GM19438 (cell line): ENCODE measurements around the gene SSBP4.

Experiments used
- ATAC-seq: cut with Tn5 transposase; IDR thresholded peaks from one replicate; pipeline ENCODE4 v1.9.1; 2021; ENCODE audit warnings: low read depth; ENCODE audit not compliant: unreplicated experiment

Gene SSBP4

DNA sequence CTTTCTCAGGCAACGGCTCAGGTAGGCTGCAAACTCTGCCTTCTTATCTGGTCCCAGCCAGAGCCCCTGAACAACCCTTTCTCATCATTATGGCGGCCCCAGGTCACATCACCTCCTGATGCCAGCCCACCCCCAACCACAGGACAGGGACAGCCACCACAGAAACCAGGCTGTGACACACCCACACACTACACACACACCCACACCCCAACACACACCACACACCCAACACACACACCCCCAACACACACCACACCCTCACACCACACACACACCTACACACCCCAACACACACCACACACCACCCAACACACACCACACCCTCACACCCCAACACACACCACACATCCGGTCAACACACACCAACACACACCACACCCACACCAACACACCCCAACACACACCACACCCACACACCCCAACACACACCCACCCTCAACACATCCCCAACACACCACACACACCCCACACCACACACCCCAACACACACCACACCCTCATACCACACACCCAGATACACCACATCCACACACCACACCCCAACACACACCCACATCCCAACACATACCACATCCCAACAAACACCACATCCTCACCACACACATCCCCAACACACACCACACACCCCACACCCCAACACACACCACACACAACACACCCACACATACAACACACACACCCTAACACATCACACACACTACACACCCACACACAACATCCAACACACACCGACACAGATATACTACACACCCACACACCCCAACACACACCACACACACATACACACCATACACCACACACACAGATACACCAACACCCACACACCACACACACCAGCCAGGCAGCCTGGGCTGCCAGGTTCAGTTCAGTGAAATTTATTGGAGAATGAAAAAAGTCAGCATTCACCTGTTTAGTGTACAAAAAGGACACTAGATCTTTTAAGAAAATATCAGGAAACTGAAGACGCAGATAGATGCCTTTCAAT, 22.9 kb downstream of the SSBP4 start:
- ATAC-seq, result no peak

DNA sequence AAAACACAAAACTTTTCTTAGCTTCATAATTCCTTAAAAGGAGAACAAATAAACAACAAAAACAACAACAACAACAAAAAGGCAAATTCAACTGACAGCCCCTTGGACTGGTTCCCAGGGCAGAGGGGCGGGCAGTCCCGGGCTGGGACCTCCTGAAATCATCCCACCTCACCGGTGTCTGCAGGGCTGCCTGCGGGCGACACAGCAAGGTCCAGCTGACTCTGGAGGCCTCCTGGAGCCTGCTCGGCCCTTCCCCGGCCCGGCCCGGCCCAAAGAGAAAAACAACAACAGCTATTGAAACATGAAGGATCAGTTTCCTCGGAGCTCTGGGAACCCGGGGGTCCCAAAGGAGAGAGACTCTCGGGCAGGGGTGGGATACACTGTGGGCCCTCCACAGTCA, 23.7 kb downstream of the SSBP4 start:
- ATAC-seq, result no peak

DNA sequence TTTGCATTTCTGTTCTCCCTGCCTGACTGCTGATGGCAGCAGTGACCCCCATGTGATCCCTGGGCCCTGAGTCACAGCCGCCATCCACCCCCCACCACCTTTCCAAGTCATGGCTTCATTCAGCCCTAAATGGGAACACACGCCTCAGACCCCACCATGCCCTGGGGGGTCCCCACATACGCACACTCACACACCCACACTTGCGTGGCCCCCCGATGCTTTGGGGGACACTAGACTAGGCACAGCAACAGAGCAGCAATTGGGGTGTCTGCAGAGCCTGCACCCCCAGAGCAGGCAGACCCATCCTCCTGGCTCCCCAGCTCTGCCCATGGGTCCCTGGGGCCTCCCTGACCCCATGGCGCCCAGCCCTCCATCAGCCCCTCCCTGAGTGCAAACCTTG, 24.2 kb downstream of the SSBP4 start:
- no peak for ATAC-seq

DNA sequence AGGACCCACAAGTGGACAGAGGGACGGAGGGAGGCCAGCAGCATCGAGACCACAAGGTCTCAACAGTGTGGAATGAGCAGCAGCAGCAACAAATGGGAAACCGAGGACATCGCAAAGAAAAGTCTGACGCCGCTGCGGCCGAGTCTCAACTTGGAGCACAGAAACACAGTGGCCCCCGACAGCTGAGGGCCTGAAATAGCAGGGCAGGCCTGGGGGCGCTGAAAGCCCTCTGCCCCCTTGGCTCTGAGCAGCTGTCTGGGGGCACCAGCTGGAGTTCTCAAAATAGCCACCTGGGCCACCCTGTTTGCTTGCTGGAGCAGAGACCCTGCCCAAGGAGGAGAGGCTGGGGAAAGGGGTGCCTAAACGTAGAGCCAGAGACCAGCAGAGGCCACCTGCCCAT, 24.6 kb downstream of the SSBP4 start:
- no peak for ATAC-seq

- ATAC-seq, result no peak
Measured at GRCh38 chr19:18444513-18444912, 25.3 kb downstream of the SSBP4 start.

DNA sequence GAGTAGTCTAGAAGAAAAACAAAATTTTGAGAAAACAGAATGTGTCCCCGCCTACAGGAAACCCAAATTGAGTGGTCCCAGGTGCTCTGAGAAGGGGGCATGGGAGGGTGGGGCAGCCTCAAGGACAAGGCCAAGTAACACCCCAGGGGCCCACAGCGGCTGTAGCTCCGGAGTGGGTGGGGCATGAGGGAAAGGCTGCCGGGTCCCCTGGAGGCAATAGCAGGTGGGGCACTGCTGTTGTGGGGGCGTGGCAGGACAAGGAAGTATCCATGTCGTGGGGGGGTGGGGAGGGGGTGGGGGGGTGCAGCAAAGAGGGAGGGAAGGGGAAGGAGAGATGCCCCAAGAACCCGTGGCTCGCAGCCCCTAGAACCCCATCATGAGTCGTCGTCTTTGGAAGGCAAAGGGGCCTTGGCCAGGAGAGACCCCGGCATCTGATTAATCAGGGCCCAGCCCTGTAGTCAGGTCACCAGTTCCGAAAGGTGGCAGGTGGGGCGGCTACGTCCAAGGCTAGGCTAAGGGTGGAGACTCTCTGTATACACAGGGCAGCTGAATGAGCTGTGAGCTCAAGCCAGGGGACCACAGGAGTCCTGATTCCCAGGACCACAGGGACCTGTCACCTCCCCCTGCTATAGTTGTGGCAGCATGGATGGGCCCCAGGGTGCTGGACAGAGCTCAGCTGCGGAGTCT, 26.2 kb downstream of the SSBP4 start:
- ATAC-seq, result no peak

DNA sequence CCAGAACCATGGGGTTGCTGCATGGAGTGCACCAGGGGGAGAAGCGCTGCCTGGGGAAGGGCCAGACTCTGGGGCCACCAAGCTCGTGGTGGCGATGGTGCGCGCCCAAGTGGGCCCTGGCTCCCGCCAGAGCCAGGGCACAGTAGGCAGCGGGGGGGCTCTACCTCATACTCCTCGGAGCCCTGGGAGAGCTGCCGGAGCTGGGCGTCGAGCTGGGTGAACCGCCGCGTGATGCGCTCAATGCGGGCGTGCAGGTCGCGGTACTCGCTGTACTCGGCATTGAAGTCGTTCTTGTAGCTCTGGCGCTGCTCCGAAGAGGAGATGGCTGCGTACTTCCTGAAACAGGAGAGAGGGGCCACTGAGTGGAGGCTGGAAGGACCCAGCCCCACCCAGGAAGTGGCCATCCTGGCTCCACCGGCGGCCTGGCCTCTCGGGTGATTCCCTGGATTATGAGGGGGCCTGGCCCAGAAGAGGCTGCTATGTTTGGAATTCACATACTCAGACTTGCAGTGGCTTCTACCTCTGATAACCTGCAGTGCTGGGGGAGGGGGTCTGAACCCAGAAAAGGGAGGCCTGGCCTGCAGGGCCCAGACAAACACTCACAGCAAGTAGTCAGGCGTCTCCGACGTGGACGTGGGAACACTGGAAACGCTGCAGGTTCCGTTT, 27.1 kb downstream of the SSBP4 start:
- ATAC-seq, result no peak

GRCh38 chr19:18446811-18447359, 27.7 kb downstream of the SSBP4 start:
- no peak for ATAC-seq

- no peak for ATAC-seq
Measured at GRCh38 chr19:18449552-18449951, 30.4 kb downstream of the SSBP4 start.

- ATAC-seq, result no peak
Measured at GRCh38 chr19:18450021-18450930, 31.1 kb downstream of the SSBP4 start.

GRCh38 chr19:18450931-18451836, 32.0 kb downstream of the SSBP4 start:
- no peak for ATAC-seq

DNA sequence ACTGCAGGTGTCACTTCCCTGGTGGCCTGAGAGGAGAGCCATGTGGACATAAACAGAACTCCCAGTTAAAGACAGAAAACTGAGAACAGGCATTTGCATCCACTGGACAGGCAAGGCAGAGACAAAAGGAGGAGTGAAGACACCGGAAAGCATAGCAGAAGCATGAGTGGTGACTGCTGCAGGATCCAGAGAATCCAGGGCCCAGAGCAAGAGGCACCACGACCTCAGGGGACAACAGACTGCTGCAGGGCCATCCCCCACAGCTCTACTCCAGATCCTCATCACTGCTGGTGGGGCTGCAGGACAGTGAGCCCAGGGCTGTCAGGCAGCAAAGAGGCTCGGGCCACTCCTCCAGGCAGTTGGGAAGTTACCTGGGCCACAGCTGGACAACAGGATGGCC, 33.2 kb downstream of the SSBP4 start:
- no peak for ATAC-seq

DNA sequence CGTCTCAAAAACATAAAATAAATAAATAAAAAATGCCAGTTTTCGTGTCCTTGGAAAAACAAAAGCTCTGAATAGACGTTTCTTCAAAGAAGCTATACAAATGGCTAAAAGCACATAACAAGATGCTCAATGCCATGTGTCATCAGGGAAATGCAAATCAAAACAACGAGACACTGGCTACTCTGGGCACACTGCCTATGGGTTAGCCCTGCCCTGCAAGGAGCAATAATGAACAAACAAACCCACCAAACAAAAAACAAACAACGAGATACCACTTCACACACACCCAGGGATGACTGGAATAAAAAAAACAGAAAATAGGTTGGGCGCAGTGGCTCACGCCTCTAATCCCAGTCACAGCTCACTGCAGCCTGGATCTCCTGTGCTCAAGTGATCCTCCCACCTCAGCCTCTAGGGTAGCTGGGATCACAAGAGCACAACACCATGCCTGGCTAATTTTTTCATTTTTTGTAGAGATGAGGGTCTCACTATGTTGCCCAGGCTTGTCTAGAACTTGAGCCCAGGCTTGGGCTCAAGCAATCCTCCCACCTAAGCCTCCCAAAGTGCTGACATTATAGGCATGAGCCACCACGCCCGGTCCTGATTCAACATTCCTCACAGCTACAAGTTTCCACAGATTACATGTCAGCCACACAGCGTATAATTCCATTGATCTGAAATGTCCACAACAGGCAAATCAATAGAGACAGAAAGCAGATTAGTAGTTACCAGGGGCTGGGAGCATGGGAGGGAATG, 34.2 kb downstream of the SSBP4 start:
- ATAC-seq, result no peak

DNA sequence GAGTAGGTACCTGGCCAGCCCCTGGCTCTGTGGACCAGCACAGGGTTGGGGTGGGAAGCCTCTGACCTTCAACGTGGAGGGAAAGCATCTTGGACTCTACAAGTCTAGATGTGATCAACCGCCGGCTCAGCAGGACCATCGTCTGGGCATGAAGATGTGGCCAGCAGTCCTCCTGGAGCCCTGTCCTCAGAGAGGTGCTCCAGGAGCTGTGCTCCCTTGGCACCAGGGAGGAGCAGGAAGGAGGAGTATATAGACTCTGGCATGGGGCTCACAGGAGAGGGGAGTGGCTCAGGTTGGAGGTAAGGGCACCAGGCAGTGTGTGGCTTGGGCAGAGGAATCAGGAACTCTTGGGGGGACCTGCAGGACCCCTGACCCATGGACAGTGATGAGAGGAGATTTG, 37.1 kb downstream of the SSBP4 start:
- no peak for ATAC-seq

- ATAC-seq, result no peak
Measured at GRCh38 chr19:18456974-18457373, 37.8 kb downstream of the SSBP4 start.

DNA sequence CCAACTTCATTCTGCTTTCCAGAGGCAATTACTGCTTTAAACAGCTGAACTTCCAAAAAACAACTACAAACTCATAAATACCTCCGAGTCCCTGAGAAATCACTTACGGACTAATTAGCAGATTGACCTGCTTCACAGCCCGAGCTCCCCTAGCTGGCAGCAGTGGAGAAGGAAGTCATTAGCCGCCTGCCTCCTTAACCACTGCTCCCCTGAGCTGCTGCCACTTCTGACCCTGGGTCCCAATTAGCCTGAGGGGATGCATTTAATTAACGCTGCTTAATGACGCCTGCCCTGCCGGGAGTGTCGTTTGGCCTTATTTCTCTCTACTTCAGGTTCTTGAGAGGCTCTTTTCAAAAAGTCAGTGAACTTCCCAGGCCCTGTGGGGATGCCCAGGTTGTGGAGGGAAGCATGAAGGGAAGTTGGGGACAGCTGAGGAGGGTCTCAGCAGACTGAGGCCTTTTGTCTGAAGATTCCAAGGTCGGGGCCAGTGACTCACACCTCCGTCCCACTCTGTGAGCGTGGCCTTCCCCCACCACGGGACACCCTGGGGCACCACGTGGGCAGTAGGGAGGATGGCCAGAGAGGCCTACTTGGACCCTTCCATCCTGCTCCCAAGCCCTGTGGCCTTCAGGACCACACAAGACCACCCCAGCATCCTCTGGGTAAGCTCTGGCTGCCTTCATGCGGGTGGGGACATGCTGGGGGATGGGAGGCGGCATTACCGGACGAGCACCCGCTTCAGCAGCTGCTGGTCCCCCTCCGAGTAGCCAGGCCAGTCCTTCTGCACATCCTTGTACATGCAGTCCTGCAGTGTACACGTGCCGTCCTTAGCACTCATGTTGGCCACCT, 38.5 kb downstream of the SSBP4 start:
- no peak for ATAC-seq

DNA sequence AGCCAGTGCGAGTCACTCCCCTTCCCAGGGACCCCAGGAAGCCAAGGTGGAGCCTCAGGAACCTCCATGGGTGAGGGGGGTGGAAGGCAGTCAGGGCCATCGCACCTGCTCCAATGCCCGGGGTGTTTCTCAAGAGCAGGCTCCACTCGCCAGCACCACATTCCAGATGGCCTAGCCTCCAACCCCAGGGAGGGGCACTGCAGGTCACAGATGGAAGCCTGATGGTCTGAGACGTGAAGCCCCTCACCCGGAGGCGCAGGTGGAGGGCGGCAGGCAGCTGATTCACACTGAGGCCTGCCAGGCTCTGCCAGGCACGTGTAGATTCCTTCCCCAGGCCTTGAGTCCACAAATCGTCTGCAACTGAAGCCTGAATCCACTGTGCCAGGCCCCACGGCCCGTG, 41.7 kb downstream of the SSBP4 start:
- no peak for ATAC-seq
